Tibial nerve (tissue), 4 donors: Measurements from ENCODE around the gene ZNF512B. TPM values are rescaled to one million over a fixed set of nuclear protein-coding genes. Genes with fewer than 3 reads are reported as not detected.
A peak's percentile ranks its signal among the peaks of the same experiment; 100 is the strongest.

Source experiments
- DNase-seq, 2 donors: peaks; one replicate each; pipeline ENCODE4 v3.0.0-alpha.2; 2019; ENCODE audit warnings: low spot score in 2 of 2
- H3K27ac ChIP-seq, 4 donors: fragments of 200-600 bp; sonication (generic) in 3 of 4; one replicate each; pipeline ENCODE4 v1.5.1; 2017 to 2019; ENCODE audit warnings: mild to moderate bottlenecking in 1 of 4
- H3K27me3 ChIP-seq, 2 donors: fragments of 200-600 bp; sonication (generic) in 1 of 2; one replicate each; pipeline versions ENCODE4 v1.5.1 to v1.6.0; 2017 to 2019
- H3K36me3 ChIP-seq, 3 donors: fragments of 200-600 bp; sonication (generic); one replicate each; pipeline ENCODE4 v1.5.1; 2018 to 2019
- H3K4me1 ChIP-seq, 4 donors: fragments of 200-600 bp; sonication (generic) in 3 of 4; one replicate each; pipeline ENCODE4 v1.5.1; 2017 to 2019
- H3K4me3 ChIP-seq, 4 donors: fragments of 200-600 bp; sonication (generic) in 3 of 4; one replicate each; pipeline ENCODE4 v1.5.1; 2017 to 2019; ENCODE audit warnings: mild to moderate bottlenecking in 1 of 4, moderate library complexity in 1 of 4
- H3K9me3 ChIP-seq, 4 donors: fragments of 200-600 bp; sonication (generic) in 3 of 4; one replicate each; pipeline ENCODE4 v1.5.1; 2017 to 2019
- CTCF ChIP-seq, 5 experiments: fragments of 200-600 bp in 3 of 5; fragments of 450-650 bp in 2 of 5; sonication (generic) in 3 of 5; IDR thresholded peaks; one replicate each; pipeline ENCODE4 v1.5.1; 2016 to 2019; ENCODE audit warnings: antibody characterized with exemption in 5 of 5, mild to moderate bottlenecking in 3 of 5, moderate library complexity in 2 of 5
- EP300 ChIP-seq, 2 donors: sonication (generic); formaldehyde crosslinking; IDR thresholded peaks; one replicate each; pipeline ENCODE4 v1.6.1; 2017; ENCODE audit warnings: antibody characterized with exemption in 2 of 2, mild to moderate bottlenecking in 1 of 2
- POLR2A ChIP-seq, 2 donors: fragments of 450-650 bp; IDR thresholded peaks; one replicate each; pipeline ENCODE4 v1.6.1; 2017; ENCODE audit warnings: antibody characterized with exemption in 2 of 2, mild to moderate bottlenecking in 2 of 2, moderate library complexity in 2 of 2
- WGBS, 2 donors: methylation state at CpG; one replicate each; pipeline ENCODE4 v1.1.5; 2018; 5-methylcytosine and 5-hydroxymethylcytosine counted together
- total RNA-seq, 4 donors: library from RNA; depleted of rRNA; stranded (reverse); fragments of >200 nt; gene quantifications; one replicate each; pipeline ENCODE4 v1.1.0, GENCODE V29; 2016

Gene ZNF512B
- total RNA-seq, 4 donors from 2014 or later = 8.3 to 18.3 (median 11.7) TPM

GRCh38 chr20:63980806-63981728 lies 11.3 kb upstream of the ZNF512B start, which contains the start of gene PRPF6:
Gene PRPF6, plus strand, starts transcription at chr20:63981132. Its CDS starts 114 bp downstream, at chr20:63981246.
- DNase-seq = peak; percentile 83 to 86
- Histone ChIP-seq H3K4me1 (peaks cover 0 to 43% (median 31%) of the 10 kb centered on the region in 4 donors), H3K4me3 (peak within 1 kb of the TSS; percentile 63 to 99 (median 86)), H3K9me3 (no peaks in the 10 kb centered on the region), H3K27ac (peak within 1 kb of the TSS; percentile 35 to 92 (median 86)), H3K27me3 (peaks cover 0 to 20% of the 10 kb centered on the region in 2 donors), H3K36me3 (peaks cover 6 to 29% (median 13%) of the 10 kb centered on the region in 3 donors)
- TF ChIP-seq CTCF (IDR thresholded peaks at IDR 0.05) = peak; percentile 75 to 87 (median 84)
- peak; percentile 84 to 93 for TF ChIP-seq EP300 (IDR thresholded peaks at IDR 0.05)
- peak; percentile 24 to 62 for TF ChIP-seq POLR2A (IDR thresholded peaks at IDR 0.05)
- 1% methylated on average over 32 to 50 of the region's 75 CpGs for WGBS, 2 donors

- peak overlapping the region; percentile 35 to 99 (median 86) for H3K4me3 ChIP-seq
- peaks cover 0 to 43% (median 31%) of the 10 kb centered on the region in 4 donors for H3K4me1 ChIP-seq
- H3K9me3 ChIP-seq = no peaks in the 10 kb centered on the region
- DNase-seq = no peak
- H3K27ac ChIP-seq = peak overlapping the region in 3 of 4 donors; percentile 86 to 92 (median 87)
- peaks cover 0 to 20% of the 10 kb centered on the region in 2 donors for H3K27me3 ChIP-seq
- 60 to 66% methylated on average over 11 to 15 of the region's 15 CpGs for WGBS, 2 donors
- TF ChIP-seq EP300 (IDR thresholded peaks at IDR 0.05) = no peak
- TF ChIP-seq CTCF (IDR thresholded peaks at IDR 0.05) = no peak
- TF ChIP-seq POLR2A (IDR thresholded peaks at IDR 0.05) = no peak
- peaks cover 4 to 22% (median 7%) of the 10 kb centered on the region in 3 donors for H3K36me3 ChIP-seq
Measured at GRCh38 chr20:63980317-63980805, 10.6 kb upstream of the ZNF512B start.

DNA sequence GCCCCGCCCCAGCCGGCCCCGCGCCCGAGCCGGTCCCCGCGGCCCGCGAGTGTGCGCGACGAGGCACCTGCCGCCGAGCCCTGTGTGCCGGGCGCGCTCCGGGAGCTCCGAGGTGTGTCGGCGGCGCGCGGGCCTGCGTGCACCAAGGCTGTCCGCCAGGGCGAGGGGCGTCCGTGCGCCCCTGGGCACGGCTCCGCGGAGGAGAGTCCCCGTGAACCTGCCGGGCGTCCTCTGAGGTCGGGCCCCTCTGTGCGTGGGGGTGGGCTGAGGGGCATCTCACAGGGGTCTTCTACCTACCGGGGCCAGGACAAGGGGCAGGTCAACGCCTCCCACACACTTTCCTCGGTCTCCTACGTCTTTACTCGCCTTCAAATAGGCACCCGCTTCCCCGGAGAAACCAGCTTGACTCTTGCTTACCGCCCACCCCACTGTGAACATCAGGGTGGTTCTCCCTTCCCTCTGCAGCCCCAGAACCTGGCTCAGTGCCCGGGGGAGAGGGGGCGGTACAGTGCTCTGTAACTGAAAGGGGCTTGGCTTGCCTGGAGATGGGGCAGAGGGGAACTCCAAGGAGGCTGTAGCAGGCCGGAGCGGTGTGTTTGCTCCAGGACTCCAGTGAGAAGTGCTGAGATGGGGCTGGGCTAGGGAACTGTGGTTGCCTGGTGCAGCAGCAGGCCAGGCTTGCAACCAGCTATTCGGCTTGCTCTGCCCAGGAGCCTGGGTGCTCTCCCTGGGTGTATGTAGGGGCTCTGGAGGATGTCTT lies 10.0 kb upstream of the ZNF512B start, which contains the start of gene SAMD10:
Gene SAMD10, minus strand, starts transcription at position 86 of the 760 bp plus-strand sequence. CDS start 175 bp downstream, outside the sequence.
- TF ChIP-seq EP300 (IDR thresholded peaks at IDR 0.05) = no peak
- peak in 4 of 5 experiments; percentile 9 to 34 (median 22) for TF ChIP-seq CTCF (IDR thresholded peaks at IDR 0.05)
- no peak for TF ChIP-seq POLR2A (IDR thresholded peaks at IDR 0.05)
- 1 to 4% methylated on average over 11 to 15 of the region's 52 CpGs for WGBS, 2 donors
- H3K36me3 ChIP-seq = peaks cover 0 to 16% (median under 1%) of the 10 kb centered on the region in 3 donors
- DNase-seq = peak in 1 of 2 donors; percentile 12
- no peaks in the 10 kb centered on the region for H3K9me3 ChIP-seq
- H3K27me3 ChIP-seq = peaks cover 0 to 20% of the 10 kb centered on the region in 2 donors
- H3K4me3 ChIP-seq = peak within 1 kb of the TSS; percentile 57 to 99 (median 86)
- peak within 1 kb of the TSS in 3 of 4 donors; percentile 86 to 92 (median 87) for H3K27ac ChIP-seq
- H3K4me1 ChIP-seq = peaks cover 0 to 43% (median 31%) of the 10 kb centered on the region in 4 donors

DNA sequence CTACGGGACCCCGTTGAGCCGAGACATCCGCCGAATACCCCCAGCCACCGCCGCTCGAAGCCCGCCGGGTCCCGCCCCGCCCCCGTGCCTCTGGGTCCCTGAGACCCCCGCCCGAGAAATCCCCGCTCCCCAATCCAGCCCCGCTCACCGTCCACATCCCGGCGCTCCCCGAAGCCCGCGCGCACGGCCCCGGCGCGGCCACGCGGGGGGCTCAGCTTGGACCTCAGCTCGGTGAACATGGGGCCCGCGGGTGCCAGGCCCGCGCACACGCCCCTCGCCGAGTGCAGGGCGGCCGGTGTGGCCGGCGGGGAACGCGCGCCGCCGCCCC lies 9.5 kb upstream of the ZNF512B start:
- DNase-seq = no peak
- 0% methylated on average over 2 to 12 of the region's 47 CpGs for WGBS, 2 donors
- Histone ChIP-seq H3K9me3 (no peaks in the 10 kb centered on the region), H3K4me3 (peak overlapping the region; percentile 26 to 88 (median 59)), H3K27me3 (peaks cover 0 to 20% of the 10 kb centered on the region in 2 donors), H3K4me1 (peaks cover 0 to 48% (median 32%) of the 10 kb centered on the region in 4 donors), H3K27ac (peak overlapping the region in 3 of 4 donors; percentile 55 to 82 (median 75)), H3K36me3 (peaks cover 0 to 10% (median 0%) of the 10 kb centered on the region in 3 donors)
- no peak for TF ChIP-seq EP300 (IDR thresholded peaks at IDR 0.05)
- TF ChIP-seq CTCF (IDR thresholded peaks at IDR 0.05) = no peak
- no peak for TF ChIP-seq POLR2A (IDR thresholded peaks at IDR 0.05)
